ENCODE results near the gene MRPL44.

The MRPL44 gene

GRCh38 chr2:223957092-223957851 is at the start of gene MRPL44:
Gene MRPL44 (plus strand): TSS chr2:223957463. CDS start chr2:223957473, 10 bp downstream.
- peak; percentile 89 to 93 for DNase-seq (ENCODE audit: low read depth in 2 of 2)

- no peak for DNase-seq (ENCODE audit: low read depth in 2 of 2)
These were observed 48.8 kb upstream of the MRPL44 start for GRCh38 chr2:223908304-223908998.

- no peak for DNase-seq (ENCODE audit: low read depth in 2 of 2)
These were observed 48.1 kb upstream of the MRPL44 start for GRCh38 chr2:223909001-223909741.

GRCh38 chr2:223914324-223914723 is 42.9 kb upstream of the MRPL44 start:
- DNase-seq (ENCODE audit: low read depth in 2 of 2) = no peak

GRCh38 chr2:223915071-223915470 is 42.2 kb upstream of the MRPL44 start:
- DNase-seq (ENCODE audit: low read depth in 2 of 2) = no peak

- DNase-seq (ENCODE audit: low read depth in 2 of 2) = no peak
These were observed 40.9 kb upstream of the MRPL44 start for GRCh38 chr2:223916181-223916920.

GRCh38 chr2:223918671-223919134 is 38.6 kb upstream of the MRPL44 start:
- DNase-seq (ENCODE audit: low read depth in 2 of 2) = no peak

- no peak for DNase-seq (ENCODE audit: low read depth in 2 of 2)
These were observed 37.2 kb upstream of the MRPL44 start for GRCh38 chr2:223920109-223920508.

GRCh38 chr2:223921204-223921603 is 36.1 kb upstream of the MRPL44 start:
- no peak for DNase-seq (ENCODE audit: low read depth in 2 of 2)

- DNase-seq (ENCODE audit: low read depth in 2 of 2) = no peak
These were observed 35.0 kb upstream of the MRPL44 start for GRCh38 chr2:223922308-223922707.

- no peak for DNase-seq (ENCODE audit: low read depth in 2 of 2)
These were observed 33.3 kb upstream of the MRPL44 start for GRCh38 chr2:223923976-223924375.

GRCh38 chr2:223925106-223925505 is 32.2 kb upstream of the MRPL44 start:
- no peak for DNase-seq (ENCODE audit: low read depth in 2 of 2)

- no peak for DNase-seq (ENCODE audit: low read depth in 2 of 2)
These were observed 28.9 kb upstream of the MRPL44 start for GRCh38 chr2:223928113-223929006.

GRCh38 chr2:223929571-223930102 is 27.6 kb upstream of the MRPL44 start:
- DNase-seq (ENCODE audit: low read depth in 2 of 2) = no peak

- no peak for DNase-seq (ENCODE audit: low read depth in 2 of 2)
These were observed 26.9 kb upstream of the MRPL44 start for GRCh38 chr2:223930103-223930976.

GRCh38 chr2:223932816-223933800 is 24.2 kb upstream of the MRPL44 start:
- no peak for DNase-seq (ENCODE audit: low read depth in 2 of 2)

- no peak for DNase-seq (ENCODE audit: low read depth in 2 of 2)
These were observed 22.4 kb upstream of the MRPL44 start for GRCh38 chr2:223934870-223935269.

- DNase-seq (ENCODE audit: low read depth in 2 of 2) = no peak
These were observed 21.7 kb upstream of the MRPL44 start for GRCh38 chr2:223935459-223936125.

Data from stimulated activated CD4-positive, alpha-beta T cell treated with anti-CD3 and anti-CD28 coated beads, Interleukin-15, amount 100 ng/mL, for 48 hours (primary cell).